NCI-H2227 (cell line): ENCODE data around the gene ACSL1.
"Not testable (repeated sequence)": the region's sequence is repeated elsewhere in the genome, so short reads cannot be mapped to it uniquely, and the experiment has no call there.

ENCODE experiments used
- DNase-seq: peaks from one replicate; lab custom pipeline; 2025; ENCODE audit not compliant: unreplicated experiment; lab: John Stamatoyannopoulos, UW

The ACSL1 gene

DNA sequence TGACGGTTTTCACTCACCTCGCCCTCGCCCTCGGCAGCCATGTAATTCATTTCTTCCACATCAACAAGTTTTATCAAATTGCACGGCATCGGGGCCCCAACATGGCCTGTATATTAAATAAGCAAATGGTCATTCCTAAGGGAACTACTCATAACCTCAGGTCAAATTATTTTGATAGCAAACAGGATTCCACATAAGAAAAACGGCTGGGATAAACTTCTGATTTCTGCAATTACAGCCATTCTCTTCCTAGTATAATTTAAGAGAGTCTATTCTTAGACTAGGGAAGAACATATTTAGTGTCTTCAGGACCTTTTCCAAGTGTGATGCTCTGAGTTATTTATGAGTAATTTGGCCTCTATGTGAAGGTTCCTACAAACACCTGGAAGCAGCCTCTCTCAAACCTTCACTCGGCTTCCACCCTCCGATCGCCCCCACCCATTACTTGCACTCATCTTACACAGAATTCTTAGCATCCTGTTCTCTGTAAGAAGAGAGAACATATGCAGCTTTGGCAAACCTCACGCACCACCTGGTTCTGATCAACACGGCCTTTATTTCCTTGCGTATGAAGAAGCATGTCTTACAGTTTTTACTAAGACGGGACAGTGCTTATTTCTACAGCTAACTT is 62.5 kb downstream of the ACSL1 start:
- no peak for DNase-seq

DNA sequence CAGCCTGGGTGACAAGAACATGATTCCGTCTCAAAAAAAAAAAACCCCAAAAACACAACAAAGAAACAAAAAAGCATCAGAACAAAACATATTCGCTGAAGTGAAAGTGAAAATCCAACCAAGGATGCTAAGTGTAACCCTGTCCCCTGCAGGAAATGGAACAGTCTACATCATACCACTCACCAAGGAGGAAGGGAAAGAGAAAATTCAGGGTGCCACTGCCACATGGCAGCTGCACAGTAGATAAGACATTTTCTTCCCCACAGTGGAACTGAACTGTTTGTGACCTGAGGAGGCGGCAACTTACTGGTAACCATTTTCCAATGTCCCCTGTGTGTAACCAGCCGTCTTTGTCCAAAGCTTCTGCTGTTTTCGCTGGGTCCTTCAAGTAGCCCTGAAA is 63.7 kb downstream of the ACSL1 start:
- no peak for DNase-seq

DNA sequence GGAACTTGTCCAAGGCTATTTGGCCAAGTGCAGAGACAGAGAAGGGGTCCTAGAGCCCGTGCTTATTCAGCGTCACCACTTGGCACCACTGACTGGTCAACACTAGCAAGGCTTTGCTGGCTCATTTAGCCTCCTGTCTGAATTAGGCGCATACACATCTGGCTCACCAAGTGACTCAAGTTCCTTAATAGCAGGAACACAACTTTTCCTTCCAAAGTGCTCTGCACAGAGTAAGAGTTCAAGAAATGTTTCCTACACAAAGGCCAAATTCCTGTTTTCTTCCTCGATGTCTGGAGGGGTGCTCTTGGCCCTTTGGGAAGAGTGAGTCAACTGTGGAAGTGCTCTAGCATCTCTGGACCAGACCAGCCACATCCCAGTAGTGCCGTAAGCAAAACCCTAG is 65.1 kb downstream of the ACSL1 start:
- no peak for DNase-seq

DNA sequence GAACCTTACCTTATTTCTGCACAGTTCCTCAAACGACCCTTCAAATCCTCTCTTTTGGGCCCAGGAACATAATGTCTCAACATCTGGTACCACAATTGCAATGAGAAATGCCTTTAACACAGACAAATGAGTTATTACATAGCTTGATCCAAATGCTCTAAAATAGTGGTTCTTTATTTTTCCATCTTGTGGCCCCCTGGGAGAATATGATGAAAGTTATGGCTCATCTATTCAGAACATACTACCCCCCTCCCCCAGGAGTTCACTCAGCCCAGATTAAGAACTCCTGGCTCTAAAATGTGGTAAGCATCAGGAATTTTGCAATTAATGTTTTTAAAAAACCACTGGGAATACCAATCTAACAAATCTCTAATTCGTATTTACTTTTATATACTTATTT is 68.0 kb downstream of the ACSL1 start:
- DNase-seq = no peak

DNA sequence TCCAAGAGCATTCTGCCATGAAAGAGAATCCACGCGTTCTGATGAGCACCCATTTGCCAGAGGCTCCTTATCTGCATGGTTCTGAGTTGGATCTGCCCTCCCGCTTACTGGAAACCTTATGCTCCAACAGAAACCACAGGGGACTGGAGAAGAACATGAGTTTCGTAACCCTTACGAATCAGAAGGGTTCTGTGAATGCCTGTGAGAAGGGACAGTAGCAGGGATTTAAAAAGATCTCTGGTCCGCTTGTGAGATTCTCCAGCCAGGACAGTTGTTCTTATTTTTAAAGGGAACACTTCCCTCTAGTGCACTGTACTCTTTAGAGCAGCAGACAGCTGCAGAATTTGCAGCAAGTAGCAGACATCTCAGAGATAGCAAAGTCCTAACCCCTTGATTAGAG is 69.4 kb downstream of the ACSL1 start:
- DNase-seq = no peak

DNA sequence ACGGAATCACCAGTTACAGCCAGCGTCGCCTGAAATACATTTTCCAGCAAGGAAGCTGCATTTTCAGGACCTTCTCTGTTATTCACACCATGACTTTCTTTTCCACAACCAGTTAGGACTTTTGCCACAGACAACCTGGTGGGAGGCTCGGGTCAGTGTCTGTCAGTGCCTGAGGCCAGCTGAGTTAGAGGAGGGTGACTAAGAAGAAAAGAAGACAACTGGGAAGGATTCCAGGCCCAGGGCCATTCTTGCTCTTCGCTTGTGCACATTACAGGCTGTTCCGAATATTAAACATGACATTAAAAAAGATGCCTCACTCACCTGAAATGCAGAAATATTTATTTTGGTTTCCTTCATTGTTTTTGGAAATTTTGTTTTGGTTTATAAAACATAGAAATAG is 70.5 kb downstream of the ACSL1 start:
- DNase-seq = no peak

DNA sequence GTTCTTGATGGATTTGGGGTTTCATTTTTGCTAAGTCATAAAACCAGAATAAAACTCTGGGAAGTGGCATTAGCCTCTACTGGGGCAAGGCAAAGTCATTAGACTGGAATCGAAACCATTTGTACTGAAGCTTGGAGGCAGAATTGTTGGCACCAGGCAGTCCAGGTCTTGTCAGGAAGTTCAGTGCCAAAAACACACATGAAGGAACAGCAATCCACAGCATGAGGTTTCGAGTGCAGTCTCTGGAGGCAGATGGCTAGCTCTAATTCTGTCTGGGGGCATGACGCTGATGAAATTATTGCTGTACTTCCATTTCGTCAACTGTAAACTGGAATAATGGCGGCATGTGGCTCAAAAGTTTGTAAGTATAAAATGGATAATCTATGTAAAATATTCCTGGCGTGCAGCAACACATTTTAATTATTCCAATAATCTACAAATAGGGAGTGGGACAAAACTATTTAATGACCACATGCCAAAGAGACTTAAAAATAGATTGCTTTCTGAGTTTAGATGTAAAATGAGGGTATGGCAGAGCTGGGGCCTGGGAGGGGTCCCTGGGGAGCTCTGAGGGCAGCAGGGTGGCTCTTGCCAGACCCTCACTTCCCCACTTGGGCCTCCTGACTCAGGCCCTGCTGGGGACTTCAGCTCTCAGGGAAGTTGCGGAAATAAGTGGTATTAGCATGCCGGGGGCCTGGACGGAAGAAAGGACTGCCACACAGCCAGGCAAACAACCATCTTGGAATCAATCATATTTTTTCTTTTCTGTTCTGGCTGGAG is 73.1 kb downstream of the ACSL1 start:
- no peak for DNase-seq

DNA sequence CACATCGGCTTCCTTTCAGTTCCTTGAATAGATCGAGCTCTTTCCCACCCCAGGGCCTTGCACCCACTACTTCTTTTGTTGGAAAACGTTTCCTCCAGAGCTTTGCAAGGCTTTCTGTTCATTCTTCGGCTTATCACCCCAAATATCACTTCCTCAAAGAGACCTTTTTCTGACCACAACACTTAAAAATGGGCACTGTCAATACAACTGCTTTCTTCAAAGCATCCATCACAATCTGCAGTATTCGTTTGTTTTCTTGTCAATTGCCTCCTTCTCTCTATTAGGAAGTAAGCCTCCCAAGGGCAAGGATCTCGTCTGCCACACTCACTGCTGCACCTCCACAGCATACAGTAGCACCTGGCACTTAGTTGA is 74.2 kb downstream of the ACSL1 start:
- DNase-seq = no peak

DNA sequence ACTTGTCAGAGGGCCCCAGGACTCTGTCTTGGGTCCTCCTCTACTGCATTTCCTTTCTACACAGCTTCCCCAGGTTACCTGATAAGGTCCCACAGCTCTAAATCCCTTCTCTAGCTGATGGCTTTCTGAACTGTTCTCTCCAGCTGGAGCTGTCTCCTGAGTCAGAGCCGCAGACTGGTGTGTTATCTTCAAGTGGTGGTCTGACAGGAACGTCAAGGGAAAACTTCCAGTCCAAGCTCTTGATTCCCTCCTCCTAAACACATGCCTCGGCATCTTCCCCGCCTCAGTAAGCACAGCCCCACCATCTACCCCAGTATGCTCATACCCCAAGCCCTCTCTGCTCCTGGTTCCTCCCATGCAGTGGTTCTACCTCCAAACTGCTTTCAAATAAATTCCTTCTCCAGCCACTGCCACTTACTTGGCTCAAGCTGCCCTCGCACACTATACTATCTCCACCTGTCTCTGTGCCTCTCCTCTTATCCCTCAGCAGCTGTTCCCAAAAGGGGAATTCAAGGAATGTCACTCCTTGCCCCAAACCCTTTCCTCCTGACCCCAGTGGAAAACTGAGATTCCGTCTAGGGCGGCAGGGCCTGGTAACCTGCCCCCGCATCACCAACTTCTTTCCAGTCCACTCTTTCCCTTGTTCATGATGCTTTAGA is 74.7 kb downstream of the ACSL1 start:
- no peak for DNase-seq

DNA sequence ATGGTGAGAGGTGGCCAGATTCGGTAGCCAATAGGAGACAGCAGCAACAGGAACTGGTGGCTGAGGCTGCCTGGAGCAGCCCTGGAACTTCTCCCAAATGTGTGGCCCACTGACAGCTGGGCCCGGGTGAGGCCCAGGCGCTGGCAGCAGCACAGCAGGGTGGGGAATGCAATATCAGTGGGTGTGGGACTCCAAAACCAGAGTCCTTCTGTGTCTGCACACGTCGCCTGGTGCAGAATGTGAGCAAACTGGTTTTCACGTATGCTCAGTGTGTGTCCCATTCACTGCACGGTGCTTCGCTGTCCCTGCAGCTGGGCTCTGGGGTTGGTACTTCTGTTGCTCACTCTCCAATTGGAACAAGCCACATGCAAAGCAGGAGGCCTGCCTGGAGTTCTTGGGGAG is 77.5 kb downstream of the ACSL1 start:
- no peak for DNase-seq

DNA sequence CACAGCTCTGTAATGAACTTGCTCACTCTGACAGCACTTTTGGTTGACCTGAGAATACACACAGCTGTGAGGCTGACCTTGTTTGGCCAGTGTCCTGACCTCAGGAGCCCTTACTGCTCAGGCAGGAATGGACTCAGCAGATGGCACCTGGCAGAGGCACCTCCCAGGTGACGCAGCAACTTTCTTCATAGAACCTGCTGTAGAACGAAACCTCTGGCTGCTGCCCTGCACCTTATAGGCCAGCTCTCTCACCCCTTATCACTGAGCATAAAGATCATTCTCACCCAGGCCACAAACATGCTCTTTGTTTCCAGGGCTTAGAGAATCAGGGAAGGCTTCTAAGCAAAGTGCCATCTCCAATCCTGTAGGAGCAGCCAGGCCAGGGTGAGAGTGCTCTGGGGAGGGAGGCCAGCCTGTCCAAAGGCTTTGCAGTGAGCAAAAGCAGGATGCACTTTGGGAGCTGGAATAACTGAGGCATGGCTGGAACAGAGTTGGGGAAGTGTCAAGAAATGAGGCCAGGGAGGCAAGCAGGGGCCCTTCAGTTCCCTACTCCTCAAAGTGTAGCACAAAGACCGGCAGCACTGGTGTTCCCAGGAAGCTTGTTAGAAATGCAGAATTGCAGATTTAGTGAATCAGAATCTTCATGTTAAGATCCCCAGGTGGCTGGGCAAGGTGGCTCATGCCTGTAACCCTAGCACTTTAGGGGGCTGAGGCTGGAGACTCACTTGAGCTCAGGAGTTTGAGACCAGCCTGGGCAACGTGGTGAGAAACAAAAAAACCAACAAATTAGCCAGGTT is 78.5 kb downstream of the ACSL1 start:
- no peak for DNase-seq

DNA sequence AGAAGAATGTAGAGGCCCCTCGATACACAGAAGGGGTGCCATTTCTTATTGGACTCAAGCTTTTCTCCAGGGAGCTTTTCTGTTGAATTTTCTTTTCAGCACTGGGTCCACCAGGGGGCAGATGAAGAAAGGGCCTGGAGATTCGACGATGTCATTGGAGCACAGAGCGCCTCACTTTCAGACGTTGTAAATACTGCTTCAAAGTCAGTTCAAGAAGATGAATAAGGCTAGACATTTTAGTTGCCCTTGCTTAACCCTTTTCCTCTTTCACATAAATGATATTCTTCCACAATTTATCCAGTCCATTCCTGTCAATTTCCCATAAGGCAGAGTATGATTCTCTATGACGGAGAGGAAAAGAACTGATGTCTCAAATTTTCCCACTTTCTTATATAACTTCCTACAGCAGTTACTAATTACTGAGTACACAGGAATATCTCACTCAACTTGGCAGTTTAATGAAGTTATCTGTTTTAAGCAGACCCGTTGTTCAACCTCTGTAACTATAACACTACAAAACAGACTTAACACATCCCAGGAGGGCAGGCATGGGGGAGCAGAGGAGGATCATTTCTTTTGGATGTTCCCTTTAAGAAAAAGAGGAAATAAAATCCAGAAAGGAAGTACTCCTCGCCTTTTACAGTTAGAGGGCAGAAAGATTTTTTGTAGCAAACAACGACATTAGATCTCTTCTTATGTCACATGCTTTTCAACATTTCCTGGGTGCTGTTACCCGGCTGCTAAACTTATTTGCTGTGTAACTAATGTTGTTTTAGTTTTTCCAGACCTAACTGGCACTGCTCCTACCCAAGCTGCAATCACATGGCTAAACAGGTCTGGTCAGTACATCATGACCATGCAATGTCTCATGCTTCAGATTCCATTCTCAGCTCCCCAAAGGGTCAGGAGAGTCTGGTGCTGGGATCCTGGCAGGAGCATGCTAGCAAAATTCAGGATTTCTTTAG is 79.7 kb downstream of the ACSL1 start:
- DNase-seq = peak; percentile 68

DNA sequence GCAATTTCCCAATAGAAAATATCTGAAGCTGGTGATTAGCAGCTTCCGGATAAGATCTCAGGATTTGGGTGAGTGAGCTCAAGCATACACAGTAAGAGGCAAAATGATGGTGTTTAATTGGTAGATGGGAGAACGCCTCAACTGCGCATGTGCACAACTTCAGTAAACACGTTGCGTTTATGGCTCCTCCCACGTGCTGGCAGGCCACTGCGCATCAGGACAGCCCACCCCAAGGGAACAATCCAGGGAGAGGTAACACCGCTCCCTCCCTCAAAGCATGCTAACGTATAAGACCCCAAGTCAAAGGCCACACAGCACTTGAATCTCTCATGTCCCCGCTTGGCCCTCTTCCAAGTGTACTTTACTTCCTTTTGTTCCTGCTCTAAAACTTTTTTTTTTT is 81.5 kb downstream of the ACSL1 start:
- DNase-seq = no peak

DNA sequence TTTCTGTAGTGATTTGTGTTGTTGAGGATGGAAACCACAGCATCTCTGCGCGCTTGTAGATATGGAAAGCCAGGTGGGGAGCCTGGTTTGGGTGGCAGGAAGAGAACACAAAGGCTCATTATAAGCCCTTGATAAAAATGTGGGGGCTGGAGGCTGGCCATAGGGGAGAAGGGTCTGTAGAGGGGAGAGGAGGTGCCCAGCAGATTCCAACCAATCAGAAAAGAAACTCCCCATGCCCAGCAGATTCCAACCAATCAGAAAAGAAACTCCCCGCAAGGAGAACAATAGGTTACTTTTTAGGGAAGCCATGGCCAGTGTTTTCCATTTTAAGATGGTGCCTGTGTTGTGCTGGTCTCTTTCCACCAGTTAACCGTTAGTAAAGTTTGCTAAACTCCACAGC is 82.1 kb downstream of the ACSL1 start:
- DNase-seq = no peak

DNA sequence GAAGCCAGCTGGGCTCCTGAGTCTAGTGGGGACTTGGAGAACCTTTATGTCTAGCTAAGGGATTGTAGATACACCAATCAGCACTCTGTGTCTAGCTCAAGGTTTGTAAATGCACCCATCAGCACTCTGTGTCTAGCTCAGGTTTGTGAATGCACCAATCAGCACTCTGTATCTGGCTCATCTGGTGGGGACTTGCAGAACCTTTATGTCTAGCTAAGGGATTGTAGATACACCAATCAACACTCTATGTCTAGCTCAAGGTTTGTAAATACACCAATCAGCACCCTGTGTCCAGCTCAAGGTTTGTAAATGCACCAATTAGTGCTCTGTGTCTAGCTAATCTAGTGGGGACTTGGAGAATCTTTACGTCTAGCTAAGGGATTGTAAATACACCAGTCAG is 84.1 kb downstream of the ACSL1 start:
- not testable (repeated sequence) for DNase-seq

DNA sequence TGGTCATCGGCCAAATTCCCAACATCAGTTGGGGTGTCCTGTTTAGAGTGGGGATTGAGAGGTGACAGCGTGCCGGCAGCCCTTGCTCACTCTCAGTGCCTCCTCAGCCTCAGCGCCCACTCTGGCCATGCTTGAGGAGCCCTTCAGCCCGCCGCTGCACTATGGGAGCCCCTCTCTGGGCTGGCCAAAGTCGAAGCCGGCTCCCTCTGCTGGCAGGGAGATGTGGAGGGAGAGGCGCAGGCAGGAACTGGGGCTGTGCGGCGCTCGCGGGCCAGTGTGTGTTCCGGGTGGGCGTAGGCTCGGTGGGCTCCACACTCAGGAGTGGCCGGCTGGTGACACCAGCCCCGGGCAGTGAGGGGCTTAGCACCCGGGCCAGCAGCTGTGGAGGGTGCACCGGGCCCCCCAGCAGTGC is 84.8 kb downstream of the ACSL1 start:
- no peak for DNase-seq

DNA sequence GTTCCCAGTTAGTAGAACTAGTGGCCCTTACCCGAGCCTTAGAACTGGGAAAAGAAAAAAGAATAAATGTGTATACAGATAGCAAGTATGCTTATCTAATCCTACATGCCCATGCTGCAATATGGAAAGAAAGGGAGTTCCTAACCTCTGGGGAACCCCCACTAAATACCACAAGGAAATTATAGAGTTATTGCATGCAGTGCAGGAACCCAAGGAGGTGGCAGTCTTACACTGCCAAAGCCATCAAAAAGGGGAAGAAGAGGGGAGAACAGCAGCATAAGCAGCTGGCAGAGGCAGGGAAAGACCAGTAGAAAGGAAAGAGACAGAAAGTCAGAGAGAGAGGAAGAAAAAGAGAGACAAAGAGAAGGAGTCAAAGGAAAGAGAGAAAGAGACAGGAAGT is 86.2 kb downstream of the ACSL1 start:
- not testable (repeated sequence) for DNase-seq

DNA sequence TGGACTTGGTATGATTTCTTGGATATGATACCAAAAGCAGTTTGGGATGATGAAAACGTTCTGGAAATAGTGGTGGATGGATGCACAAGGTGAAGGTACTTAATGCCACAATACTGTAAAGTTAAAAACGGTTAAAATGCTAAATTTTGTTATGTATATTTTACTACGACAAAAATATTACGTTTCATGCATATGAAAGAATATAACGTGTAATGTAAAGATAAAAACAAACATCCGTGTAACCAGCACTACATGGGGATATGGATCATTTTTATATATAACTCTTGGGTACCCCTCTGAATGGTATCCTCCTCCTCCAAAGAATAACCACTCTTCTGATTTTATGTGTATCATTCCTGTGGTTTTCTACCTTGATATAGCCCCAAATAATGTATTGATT is 91.0 kb downstream of the ACSL1 start:
- DNase-seq = no peak

DNA sequence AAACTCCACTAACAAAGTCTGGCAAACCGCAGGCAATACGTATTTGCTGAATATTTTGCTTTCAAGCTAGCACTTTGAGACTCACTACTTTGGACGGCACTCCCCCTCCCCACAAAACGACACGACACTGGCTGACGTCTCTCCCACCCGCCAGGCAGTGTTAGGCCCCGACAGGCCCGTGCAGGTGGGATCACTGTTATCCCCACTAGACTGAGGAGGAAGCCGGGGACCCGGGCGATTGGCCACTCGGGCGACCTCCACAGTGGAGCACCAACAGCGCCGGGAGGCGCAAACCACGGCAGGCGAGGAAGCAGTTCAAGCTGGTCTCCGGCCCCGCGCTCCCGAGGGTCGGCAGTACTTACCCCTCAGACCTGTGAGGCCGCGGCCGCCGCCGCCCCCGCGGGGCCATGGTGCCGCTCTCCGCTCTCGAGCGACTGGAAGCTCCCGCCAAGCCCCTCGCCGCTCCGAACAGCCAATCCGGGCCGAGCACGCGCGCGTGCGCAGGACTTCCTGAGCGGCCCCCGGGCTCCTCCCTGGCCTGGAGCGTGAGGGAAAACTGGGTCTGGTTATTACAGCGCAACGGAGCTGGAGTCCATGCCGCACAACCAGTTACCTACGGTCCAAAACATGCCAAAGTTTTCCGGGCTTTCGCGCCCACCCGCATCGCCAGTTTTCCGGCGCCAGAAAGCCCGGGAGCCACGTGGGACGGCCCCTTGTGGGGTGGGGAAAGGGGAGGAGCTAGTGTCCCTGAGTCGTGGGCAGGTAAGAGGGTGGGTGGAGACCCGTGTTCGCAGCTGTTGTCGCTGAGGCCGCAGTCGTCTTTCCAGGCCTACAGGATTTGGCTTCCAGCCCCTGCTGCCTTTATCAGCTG is 91.9 kb downstream of the ACSL1 start, which contains the start of gene CENPU:
CENPU (minus strand) TSS at position 443 of the 871 bp plus-strand sequence; CDS start at position 409, 34 bp downstream.
- peak; percentile 98 for DNase-seq
